Heart left ventricle (tissue), 16 donors: Measurements from ENCODE around the gene CHST11. TPM values are rescaled to one million over a fixed set of nuclear protein-coding genes. Genes with fewer than 3 reads are reported as not detected.

ENCODE experiments used
- ATAC-seq, 4 donors: fragments of 200-7000 bp; cut with Tn5 transposase; one replicate each; pipeline ENCODE4 v1.9.1; 2020 to 2022; ENCODE audit warnings: moderate library complexity in 4 of 4, mild to moderate bottlenecking in 3 of 4, moderate number of reproducible peaks in 1 of 4
- DNase-seq, 5 donors: peaks; one replicate each; pipeline ENCODE4 v3.0.0-alpha.2; 2020
- H3K27ac ChIP-seq, 12 donors: fragments of 200-600 bp; sonication (generic) in 4 of 12; one replicate each; pipeline versions ENCODE4 v1.5.0 to v1.8.0; 2016 to 2022; ENCODE audit warnings: mild to moderate bottlenecking in 2 of 12
- H3K27me3 ChIP-seq, 9 donors: fragments of 200-600 bp; sonication (generic) in 2 of 9; one replicate each; pipeline versions ENCODE4 v1.5.1 to v1.8.0; 2016 to 2022; ENCODE audit warnings: mild to moderate bottlenecking in 3 of 9
- H3K36me3 ChIP-seq, 9 donors: fragments of 200-600 bp; sonication (generic) in 2 of 9; one replicate each; pipeline versions ENCODE4 v1.5.0 to v1.8.0; 2018 to 2022; ENCODE audit warnings: mild to moderate bottlenecking in 2 of 9
- H3K4me1 ChIP-seq, 12 donors: fragments of 200-600 bp; sonication (generic) in 4 of 12; one replicate each; pipeline versions ENCODE4 v1.5.0 to v1.8.0; 2016 to 2022; ENCODE audit warnings: mild to moderate bottlenecking in 3 of 12
- H3K4me3 ChIP-seq, 12 donors: fragments of 200-600 bp; sonication (generic) in 4 of 12; one replicate each; pipeline versions ENCODE4 v1.5.0 to v1.8.0; 2017 to 2022; ENCODE audit warnings: mild to moderate bottlenecking in 9 of 12, moderate library complexity in 4 of 12
- H3K9me3 ChIP-seq, 12 donors: fragments of 200-600 bp; sonication (generic) in 4 of 12; one replicate each; pipeline versions ENCODE4 v1.5.0 to v1.8.0; 2016 to 2022; ENCODE audit warnings: mild to moderate bottlenecking in 1 of 12
- CTCF ChIP-seq, 12 donors: fragments of 200-600 bp; sonication (generic) in 4 of 12; IDR thresholded peaks; one replicate each; pipeline versions ENCODE4 v1.5.0 to v1.8.0; 2018 to 2022; ENCODE audit warnings: antibody characterized with exemption in 12 of 12, mild to moderate bottlenecking in 5 of 12
- POLR2A ChIP-seq, 2 donors: fragments of 450-650 bp; IDR thresholded peaks; one replicate each; pipeline ENCODE4 v1.6.1; 2017; ENCODE audit warnings: antibody characterized with exemption in 2 of 2, mild to moderate bottlenecking in 2 of 2, moderate library complexity in 2 of 2
- WGBS, 4 donors: extraction: QIAGEN DNeasy Blood & Tissue Kit in 2 of 4; methylation state at CpG; one replicate each; pipeline versions ENCODE4 v1.1.5 to v1.1.7; 2013 to 2018; 5-methylcytosine and 5-hydroxymethylcytosine counted together
- intact Hi-C, 10 donors: fragments of 100-400 bp; cut with DNase I; formaldehyde crosslinking; loops; one replicate each; pipeline versions ENCODE4 v1.11.1 to v1.14.2; 2022
- polyA plus RNA-seq, 2 donors: library from polyadenylated mRNA; stranded (reverse); fragments of 200-250 nt; gene quantifications; one replicate each; pipeline ENCODE4 v1.2.3, GENCODE V29; 2013
- total RNA-seq, 9 donors: library from RNA; depleted of rRNA in 2 of 9; stranded (reverse); fragments of >200 nt in 2 of 9; fragmentation: NEBNext Ultra II Directional in 3 of 9; extraction: Animal tissue kit (Norgen Biotek cat#: 25700) in 3 of 9; gene quantifications; one replicate each; pipeline versions ENCODE4 v1.1.0 to v1.2.4, GENCODE V29; 2016 to 2023
- donor health status: ischemic (EF 13 %, LVEDD 7.1; RV severe dilation, severe dysfunction).
- donor health status: healthy with polysubstance abuse.
- donor health status: DM: no; HTN: yes; CAD: no.
- donor health status: DM: no; HTN: no; CAD: no.
- donor health status: ischemic (EF 25% LVEDD 6.9; RV normal size, moderate dysfunction).
- donor health status: ischemic (EF 25% LVEDD 5.7; RV mildly dilated, moderate dysfunction).
- donor health status: healthy.
- donor health status: DM: yes; HTN: yes; CAD: no.
- donor health status: ischemic (EF 35%, LVEDD 5.7; RV mildly dilated, moderate dysfunction).
- donor health status: nonischemic (EF 11% LVEDD 7.7; RV severe dilation, severe dysfunction).
- donor health status: DM: yes; HTN: yes; CAD: no.
- donor health status: PGD.
- donor health status: ischemic (EF 29% LVEDD 5.4; RV normal size, mild dysfunction).
- donor health status: nonischemic (EF 23%, LVEDD 6.1; RV moderate dilation, normal function).

CHST11 gene
- total and polyA plus RNA-seq, 11 donors, result 1.1 to 16.9 (median 3.4) TPM

- intact Hi-C loops, result no loop called here
- H3K36me3 ChIP-seq, result no peaks in the 10 kb centered on the region
- DNase-seq, result no peak
- no peaks in the 10 kb centered on the region for H3K4me1 ChIP-seq
- no peaks in the 10 kb centered on the region for H3K9me3 ChIP-seq
- WGBS, 4 donors, result 88 to 90% (median 89%) methylated on average over 2 of the region's 2 CpGs
- H3K27me3 ChIP-seq, result no peaks in the 10 kb centered on the region
- TF ChIP-seq POLR2A (IDR thresholded peaks at IDR 0.05) (no peak), CTCF (IDR thresholded peaks at IDR 0.05) (no peak)
- no peak overlapping the region for H3K4me3 ChIP-seq
- ATAC-seq, result no peak
- H3K27ac ChIP-seq, result no peak overlapping the region
Observed at GRCh38 chr12:104419717-104420116, 37.0 kb upstream of the CHST11 start.

GRCh38 chr12:104420868-104421267, 35.9 kb upstream of the CHST11 start:
- WGBS, 4 donors, result 55 to 77% (median 72%) methylated on average over 2 of the region's 2 CpGs
- no peak for DNase-seq
- TF ChIP-seq CTCF (IDR thresholded peaks at IDR 0.05) (no peak), POLR2A (IDR thresholded peaks at IDR 0.05) (no peak)
- Histone ChIP-seq H3K27ac (no peak overlapping the region), H3K36me3 (no peaks in the 10 kb centered on the region), H3K27me3 (no peaks in the 10 kb centered on the region), H3K9me3 (no peaks in the 10 kb centered on the region), H3K4me1 (no peaks in the 10 kb centered on the region), H3K4me3 (no peak overlapping the region)
- no peak for ATAC-seq
- intact Hi-C loops, result no loop called here

GRCh38 chr12:104421343-104421742, 35.4 kb upstream of the CHST11 start:
- H3K9me3 ChIP-seq, result no peaks in the 10 kb centered on the region
- no peak for TF ChIP-seq POLR2A (IDR thresholded peaks at IDR 0.05)
- no peak for TF ChIP-seq CTCF (IDR thresholded peaks at IDR 0.05)
- intact Hi-C loops, result no loop called here
- ATAC-seq, result no peak
- no peak for DNase-seq
- H3K4me1 ChIP-seq, result no peaks in the 10 kb centered on the region
- H3K27me3 ChIP-seq, result no peaks in the 10 kb centered on the region
- WGBS, 4 donors, result 85 to 95% (median 90%) methylated on average over 2 of the region's 2 CpGs
- H3K36me3 ChIP-seq, result no peaks in the 10 kb centered on the region
- no peak overlapping the region for H3K27ac ChIP-seq
- no peak overlapping the region for H3K4me3 ChIP-seq

- Histone ChIP-seq H3K36me3 (no peaks in the 10 kb centered on the region), H3K4me3 (no peak overlapping the region), H3K9me3 (no peaks in the 10 kb centered on the region), H3K4me1 (no peaks in the 10 kb centered on the region), H3K27me3 (no peaks in the 10 kb centered on the region), H3K27ac (no peak overlapping the region)
- DNase-seq (no peak), ATAC-seq (no peak)
- TF ChIP-seq POLR2A (IDR thresholded peaks at IDR 0.05) (no peak), CTCF (IDR thresholded peaks at IDR 0.05) (no peak)
- intact Hi-C loops, result no loop called here
- WGBS, 4 donors, result 73 to 79% (median 77%) methylated on average over 1 of the region's 1 CpG
Observed at GRCh38 chr12:104422441-104422840, 34.3 kb upstream of the CHST11 start.
